Adipocyte (in vitro differentiated cells): Measurements from ENCODE around the gene SPTBN2.

Experiments
- DNase-seq: peaks from one replicate; pipeline ENCODE4 v3.0.0-alpha.2; 2015; ENCODE audit warnings: low read depth
- H3K27me3 ChIP-seq: replicated peaks from 2 replicates; pipeline ENCODE4 v1.7.0; 2013; ENCODE audit warnings: mild to moderate bottlenecking, low read length, moderate library complexity; ENCODE audit not compliant: control insufficient read depth, insufficient read depth
- H3K36me3 ChIP-seq: 2 replicates; pipeline ENCODE4 v1.7.0; 2013; ENCODE audit warnings: low read length, mild to moderate bottlenecking, moderate library complexity; ENCODE audit not compliant: control insufficient read depth, insufficient read depth, severe bottlenecking
- H3K4me1 ChIP-seq: 2 replicates; pipeline ENCODE4 v1.7.0; 2013; ENCODE audit warnings: mild to moderate bottlenecking, low read length, moderate library complexity; ENCODE audit not compliant: control insufficient read depth, insufficient read depth
- H3K4me3 ChIP-seq: 2 replicates; pipeline ENCODE4 v1.7.0; 2013; ENCODE audit warnings: mild to moderate bottlenecking, low read length, moderate library complexity
- H3K9ac ChIP-seq: 2 replicates; pipeline ENCODE4 v1.7.0; 2013; ENCODE audit warnings: mild to moderate bottlenecking, low read length, moderate library complexity
- H3K9me3 ChIP-seq: 2 replicates; pipeline ENCODE4 v1.7.0; 2013; ENCODE audit warnings: mild to moderate bottlenecking, low read length, moderate library complexity; ENCODE audit not compliant: control insufficient read depth

Gene SPTBN2

DNA sequence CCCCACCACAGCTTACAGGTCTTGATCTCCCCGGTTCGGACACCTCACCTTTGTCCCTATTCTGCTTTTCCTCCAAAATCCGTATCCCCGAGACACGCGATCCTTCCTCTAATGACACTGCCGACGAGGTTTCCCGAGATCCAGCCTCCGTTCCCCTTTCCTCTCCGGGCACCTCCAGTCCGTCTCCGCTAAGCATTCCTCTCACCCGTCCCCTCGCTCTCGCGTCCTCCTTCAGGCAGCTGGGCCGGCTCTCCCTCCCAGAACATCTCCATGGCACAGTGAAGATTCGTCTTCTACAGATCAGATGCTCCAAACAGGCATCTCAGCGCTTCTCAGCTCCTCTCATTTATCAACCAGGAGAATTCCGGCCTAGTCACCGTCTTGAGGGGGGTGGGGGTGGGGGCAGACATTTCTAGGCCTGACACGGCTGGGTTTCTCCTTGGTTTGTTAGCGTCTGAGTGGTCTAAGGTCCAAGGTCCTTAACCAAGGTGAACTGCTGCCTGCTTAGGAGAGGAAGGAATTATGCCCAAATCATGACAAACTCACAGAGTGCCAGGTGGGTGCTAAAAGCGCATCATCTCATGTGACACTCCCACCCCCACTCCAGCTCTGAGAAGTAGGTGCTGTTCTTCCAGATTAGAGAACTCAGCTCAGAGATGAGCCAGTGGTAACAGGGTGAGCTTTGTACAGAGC is at the start of gene SPTBN2:
TSS of gene SPTBN2 (minus strand) at position 524 of the 693 bp plus-strand sequence. CDS start 7,976 bp downstream, outside the sequence.
- no peaks in the 10 kb centered on the region for H3K9me3 ChIP-seq
- peak; percentile 25 for DNase-seq
- no peak within 1 kb of the TSS for H3K9ac ChIP-seq
- H3K36me3 ChIP-seq, result no peaks in the 10 kb centered on the region
- peaks cover 5% of the 10 kb centered on the region for H3K4me1 ChIP-seq
- peaks cover 47% of the 10 kb centered on the region for H3K27me3 ChIP-seq
- H3K4me3 ChIP-seq, result peak within 1 kb of the TSS; percentile 55

DNA sequence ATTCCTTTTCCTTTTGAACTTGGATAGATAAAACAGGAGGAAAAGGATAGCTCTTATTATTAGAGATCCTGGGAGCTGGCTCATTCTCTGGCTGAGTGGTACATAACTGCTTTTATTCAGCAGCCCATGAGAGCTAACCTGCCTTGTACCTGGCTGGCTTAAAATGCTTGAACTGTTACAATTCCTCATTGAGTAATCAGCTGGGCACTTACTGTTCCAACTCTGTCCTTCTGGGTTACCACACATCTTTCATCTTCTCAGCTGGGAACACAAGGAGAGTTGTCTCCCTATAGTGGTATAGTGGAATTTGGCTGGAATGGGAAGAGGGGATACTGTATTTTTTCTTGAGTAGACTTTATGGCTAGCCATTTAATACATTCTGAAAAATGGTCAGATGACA is 39.8 kb upstream of the SPTBN2 start:
- no peak overlapping the region for H3K4me3 ChIP-seq
- H3K4me1 ChIP-seq, result peaks cover 32% of the 10 kb centered on the region
- no peak overlapping the region for H3K9ac ChIP-seq
- H3K27me3 ChIP-seq, result no peaks in the 10 kb centered on the region
- H3K9me3 ChIP-seq, result no peaks in the 10 kb centered on the region
- DNase-seq, result no peak
- H3K36me3 ChIP-seq, result no peaks in the 10 kb centered on the region

- no peaks in the 10 kb centered on the region for H3K27me3 ChIP-seq
- H3K9ac ChIP-seq, result no peak overlapping the region
- H3K9me3 ChIP-seq, result no peaks in the 10 kb centered on the region
- H3K4me3 ChIP-seq, result no peak overlapping the region
- no peaks in the 10 kb centered on the region for H3K36me3 ChIP-seq
- peaks cover 32% of the 10 kb centered on the region for H3K4me1 ChIP-seq
- DNase-seq, result peak; percentile 73
Observed at GRCh38 chr11:66768088-66768521, 39.1 kb upstream of the SPTBN2 start.

DNA sequence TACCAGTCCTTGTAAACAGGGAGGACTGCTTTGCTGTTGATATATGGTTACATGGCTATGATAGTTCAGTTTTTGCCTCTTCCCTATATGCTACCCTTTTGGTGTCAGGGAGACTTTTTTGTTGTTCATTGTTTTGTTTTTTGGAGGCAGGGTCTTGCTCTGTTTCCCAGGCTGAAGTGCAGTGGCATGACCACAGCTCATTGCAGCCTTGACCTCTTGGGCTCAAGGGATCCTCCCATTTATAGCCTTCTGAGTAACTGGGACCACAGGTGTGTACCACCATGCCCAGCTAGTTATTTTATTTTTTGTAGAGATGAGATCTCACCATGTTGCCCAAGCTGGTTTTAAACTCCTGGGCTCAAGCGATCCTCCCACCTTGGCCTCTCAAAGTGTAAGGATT is 38.6 kb upstream of the SPTBN2 start:
- Histone ChIP-seq H3K9me3 (no peaks in the 10 kb centered on the region), H3K36me3 (no peaks in the 10 kb centered on the region), H3K9ac (no peak overlapping the region), H3K4me3 (no peak overlapping the region), H3K4me1 (peaks cover 32% of the 10 kb centered on the region), H3K27me3 (no peaks in the 10 kb centered on the region)
- no peak for DNase-seq

DNA sequence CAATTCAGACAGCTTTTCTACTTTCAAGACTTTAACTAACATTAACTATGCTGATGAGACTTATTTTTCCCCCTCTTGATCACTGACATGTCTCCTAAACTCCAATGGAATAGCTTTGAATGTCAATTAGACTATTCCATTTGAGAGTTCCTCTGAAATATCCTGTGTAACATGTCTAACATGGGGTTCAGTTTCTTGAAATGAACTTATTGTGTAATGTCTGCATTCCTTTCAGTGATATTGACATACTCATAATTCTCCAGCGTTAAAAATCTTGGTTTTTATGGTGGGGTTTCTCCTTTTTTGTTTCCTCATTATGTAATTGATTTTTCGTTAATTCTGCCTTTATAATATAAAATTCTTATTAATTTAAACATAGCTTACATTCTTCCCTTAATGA is 37.7 kb upstream of the SPTBN2 start:
- no peak overlapping the region for H3K4me3 ChIP-seq
- no peaks in the 10 kb centered on the region for H3K27me3 ChIP-seq
- H3K9ac ChIP-seq, result no peak overlapping the region
- peaks cover 32% of the 10 kb centered on the region for H3K4me1 ChIP-seq
- H3K9me3 ChIP-seq, result no peaks in the 10 kb centered on the region
- DNase-seq, result peak; percentile 56
- no peaks in the 10 kb centered on the region for H3K36me3 ChIP-seq

GRCh38 chr11:66762088-66762487 is 33.1 kb upstream of the SPTBN2 start:
- Histone ChIP-seq H3K27me3 (no peaks in the 10 kb centered on the region), H3K36me3 (no peaks in the 10 kb centered on the region)

GRCh38 chr11:66752148-66752547 is 23.1 kb upstream of the SPTBN2 start:
- Histone ChIP-seq H3K4me1 (no peaks in the 10 kb centered on the region), H3K9ac (no peak overlapping the region)

More at GRCh38 chr11:66762088-66762487, 33.1 kb upstream of the SPTBN2 start:
- H3K9ac ChIP-seq, result no peak overlapping the region
- no peak for DNase-seq
- peaks cover 9% of the 10 kb centered on the region for H3K4me1 ChIP-seq
- no peaks in the 10 kb centered on the region for H3K9me3 ChIP-seq
- H3K4me3 ChIP-seq, result no peak overlapping the region

DNA sequence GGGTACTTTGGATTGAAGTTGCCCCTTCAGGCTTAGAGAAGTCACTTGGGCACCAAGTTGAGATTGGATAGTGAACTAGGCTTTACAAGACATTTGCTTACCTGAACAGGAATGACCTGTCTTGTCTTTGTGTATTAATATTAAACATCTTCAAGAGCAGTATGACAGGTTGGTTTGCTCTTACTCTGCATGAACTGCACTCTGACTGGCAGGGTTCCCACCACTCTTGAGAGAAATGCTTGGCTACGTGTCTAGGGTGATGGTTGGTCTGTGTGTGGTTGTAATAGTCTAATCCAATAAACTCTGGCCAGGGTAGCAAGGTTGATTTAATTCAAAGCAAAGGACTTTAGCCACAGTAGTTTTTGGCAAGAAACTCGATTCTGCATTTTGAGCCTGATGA is 20.1 kb upstream of the SPTBN2 start:
- Histone ChIP-seq H3K9ac (no peak overlapping the region), H3K36me3 (no peaks in the 10 kb centered on the region), H3K9me3 (no peaks in the 10 kb centered on the region), H3K4me1 (no peaks in the 10 kb centered on the region), H3K4me3 (no peak overlapping the region), H3K27me3 (no peaks in the 10 kb centered on the region)
- no peak for DNase-seq

More at GRCh38 chr11:66752148-66752547, 23.1 kb upstream of the SPTBN2 start:
- no peak overlapping the region for H3K4me3 ChIP-seq
- no peaks in the 10 kb centered on the region for H3K9me3 ChIP-seq
- no peaks in the 10 kb centered on the region for H3K27me3 ChIP-seq
- DNase-seq, result no peak
- H3K36me3 ChIP-seq, result no peaks in the 10 kb centered on the region

- Histone ChIP-seq H3K4me1 (peaks cover 3% of the 10 kb centered on the region), H3K9ac (no peak overlapping the region), H3K4me3 (no peak overlapping the region), H3K27me3 (no peaks in the 10 kb centered on the region), H3K36me3 (no peaks in the 10 kb centered on the region), H3K9me3 (no peaks in the 10 kb centered on the region)
- DNase-seq, result no peak
Observed at GRCh38 chr11:66747480-66747879, 18.5 kb upstream of the SPTBN2 start.

GRCh38 chr11:66745356-66746235 is 16.6 kb upstream of the SPTBN2 start:
- peaks cover 3% of the 10 kb centered on the region for H3K4me1 ChIP-seq
- peak; percentile 19 for DNase-seq
- peak overlapping the region; percentile 80 for H3K9ac ChIP-seq
- H3K27me3 ChIP-seq, result no peaks in the 10 kb centered on the region
- H3K9me3 ChIP-seq, result no peaks in the 10 kb centered on the region
- H3K4me3 ChIP-seq, result peak overlapping the region; percentile 93
- H3K36me3 ChIP-seq, result no peaks in the 10 kb centered on the region
